HG03558 (cell line): ENCODE measurements around the gene NPPA.

Experiments
- ATAC-seq: cut with Tn5 transposase; IDR thresholded peaks from one replicate; pipeline ENCODE4 v1.9.1; 2021; ENCODE audit warnings: moderate number of reproducible peaks; ENCODE audit not compliant: unreplicated experiment; ENCODE audit errors: extremely low read depth

NPPA gene

GRCh38 chr1:11875094-11875493 lies 27.5 kb upstream of the NPPA start:
- no peak for ATAC-seq

- ATAC-seq, result no peak
These were observed 27.0 kb upstream of the NPPA start for GRCh38 chr1:11874624-11875023.

- ATAC-seq, result no peak
These were observed 26.6 kb upstream of the NPPA start for GRCh38 chr1:11874258-11874562.

GRCh38 chr1:11873395-11874257 lies 26.0 kb upstream of the NPPA start:
- no peak for ATAC-seq

GRCh38 chr1:11872545-11872944 lies 25.0 kb upstream of the NPPA start:
- no peak for ATAC-seq

GRCh38 chr1:11869650-11870207 lies 22.1 kb upstream of the NPPA start:
- ATAC-seq, result no peak

GRCh38 chr1:11869104-11869503 lies 21.5 kb upstream of the NPPA start:
- ATAC-seq, result no peak

- no peak for ATAC-seq
These were observed 20.9 kb upstream of the NPPA start for GRCh38 chr1:11868331-11868980.

GRCh38 chr1:11862890-11863289 lies 15.3 kb upstream of the NPPA start:
- no peak for ATAC-seq

GRCh38 chr1:11860587-11860986 lies 13.0 kb upstream of the NPPA start:
- no peak for ATAC-seq

GRCh38 chr1:11860083-11860482 lies 12.5 kb upstream of the NPPA start:
- no peak for ATAC-seq

GRCh38 chr1:11858968-11859871 lies 11.6 kb upstream of the NPPA start:
- ATAC-seq, result no peak

GRCh38 chr1:11858613-11858967 lies 11.0 kb upstream of the NPPA start, which contains the start of gene NPPB:
TSS of gene NPPB (minus strand) at chr1:11858945. CDS start at chr1:11858833, 112 bp downstream.
- no peak for ATAC-seq

- no peak for ATAC-seq
These were observed 10.6 kb upstream of the NPPA start for GRCh38 chr1:11858158-11858557.

GRCh38 chr1:11857164-11857851 lies 9.7 kb upstream of the NPPA start:
- ATAC-seq, result no peak

GRCh38 chr1:11856698-11857097 lies 9.1 kb upstream of the NPPA start:
- ATAC-seq, result no peak

- no peak for ATAC-seq
These were observed 7.8 kb upstream of the NPPA start for GRCh38 chr1:11855430-11855829.

- no peak for ATAC-seq
These were observed 6.9 kb upstream of the NPPA start for GRCh38 chr1:11854519-11854918.

GRCh38 chr1:11851180-11851579 lies 3.6 kb upstream of the NPPA start:
- no peak for ATAC-seq

GRCh38 chr1:11850156-11850555 lies 2.6 kb upstream of the NPPA start:
- ATAC-seq, result no peak
